NT2/D1 (cell line): ENCODE measurements around the gene PTPRG.

Source experiments
- SUZ12 ChIP-seq: IDR thresholded peaks from 2 replicates; pipeline ENCODE4 v1.6.1; 2011; ENCODE audit not compliant: insufficient read length, insufficient read depth; ENCODE audit errors: extremely low read depth
- ZNF274 ChIP-seq: IDR thresholded peaks from 2 replicates; pipeline ENCODE4 v1.6.1; 2011; ENCODE audit warnings: mild to moderate bottlenecking, low read depth, low read length

DNA sequence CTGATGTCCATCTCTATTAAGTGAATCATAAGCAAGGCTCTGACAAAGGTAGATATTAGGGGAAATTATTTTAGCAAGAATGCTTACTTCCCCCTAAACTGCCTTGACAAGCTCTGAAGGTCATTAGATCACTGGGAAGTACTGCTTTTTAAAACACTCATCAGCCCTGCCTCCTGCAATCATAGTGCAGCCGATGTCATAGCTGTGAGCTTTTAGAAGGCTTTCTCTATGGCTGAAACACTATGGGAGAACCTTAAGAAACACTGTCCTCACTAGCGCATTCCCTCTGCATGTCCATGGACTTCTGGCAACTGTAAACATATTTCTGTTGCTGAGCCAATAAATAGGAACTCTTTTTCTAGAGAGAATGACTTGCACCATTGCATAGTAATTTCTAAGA lies 38.7 kb upstream of the PTPRG start:
- TF ChIP-seq SUZ12 (no peak), ZNF274 (no peak)
